ENCODE results near the gene FSIP1.

DNA sequence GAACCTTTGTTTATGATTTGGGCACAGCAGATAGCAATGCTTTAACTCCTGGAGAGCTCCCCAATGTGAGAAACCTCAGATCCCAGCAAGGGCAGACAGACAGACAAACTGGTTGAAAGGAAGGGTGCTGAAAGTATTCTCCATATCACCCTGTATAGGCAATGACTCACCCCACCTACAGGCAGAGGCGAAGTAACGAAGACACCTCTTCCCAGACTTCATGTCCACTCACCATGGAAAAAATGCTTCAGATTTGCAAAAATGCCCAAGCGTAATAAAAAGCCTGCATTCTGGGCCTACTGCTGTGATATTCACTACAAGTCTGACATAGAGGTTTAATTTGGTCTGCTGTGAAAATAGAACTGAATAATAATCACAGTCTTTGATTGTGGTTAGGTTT, 151.3 kb downstream of the FSIP1 start:
- TF ChIP-seq EP300 (IDR thresholded peaks at IDR 0.05) (no peak), POLR2AphosphoS5 (IDR thresholded peaks at IDR 0.05) (no peak), POLR2A (IDR thresholded peaks at IDR 0.05) (no peak)
- TF ChIP-seq, protein P1, sequence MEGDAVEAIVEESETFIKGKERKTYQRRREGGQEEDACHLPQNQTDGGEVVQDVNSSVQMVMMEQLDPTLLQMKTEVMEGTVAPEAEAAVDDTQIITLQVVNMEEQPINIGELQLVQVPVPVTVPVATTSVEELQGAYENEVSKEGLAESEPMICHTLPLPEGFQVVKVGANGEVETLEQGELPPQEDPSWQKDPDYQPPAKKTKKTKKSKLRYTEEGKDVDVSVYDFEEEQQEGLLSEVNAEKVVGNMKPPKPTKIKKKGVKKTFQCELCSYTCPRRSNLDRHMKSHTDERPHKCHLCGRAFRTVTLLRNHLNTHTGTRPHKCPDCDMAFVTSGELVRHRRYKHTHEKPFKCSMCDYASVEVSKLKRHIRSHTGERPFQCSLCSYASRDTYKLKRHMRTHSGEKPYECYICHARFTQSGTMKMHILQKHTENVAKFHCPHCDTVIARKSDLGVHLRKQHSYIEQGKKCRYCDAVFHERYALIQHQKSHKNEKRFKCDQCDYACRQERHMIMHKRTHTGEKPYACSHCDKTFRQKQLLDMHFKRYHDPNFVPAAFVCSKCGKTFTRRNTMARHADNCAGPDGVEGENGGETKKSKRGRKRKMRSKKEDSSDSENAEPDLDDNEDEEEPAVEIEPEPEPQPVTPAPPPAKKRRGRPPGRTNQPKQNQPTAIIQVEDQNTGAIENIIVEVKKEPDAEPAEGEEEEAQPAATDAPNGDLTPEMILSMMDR (IDR thresholded peaks at IDR 0.05) = no peak

All from gastroesophageal sphincter (tissue), 3 donors.